ENCODE data around the gene NEK2.
"Not testable (repeated sequence)": the region's sequence is repeated elsewhere in the genome, so short reads cannot be mapped to it uniquely, and the experiment has no call there.

The NEK2 gene

DNA sequence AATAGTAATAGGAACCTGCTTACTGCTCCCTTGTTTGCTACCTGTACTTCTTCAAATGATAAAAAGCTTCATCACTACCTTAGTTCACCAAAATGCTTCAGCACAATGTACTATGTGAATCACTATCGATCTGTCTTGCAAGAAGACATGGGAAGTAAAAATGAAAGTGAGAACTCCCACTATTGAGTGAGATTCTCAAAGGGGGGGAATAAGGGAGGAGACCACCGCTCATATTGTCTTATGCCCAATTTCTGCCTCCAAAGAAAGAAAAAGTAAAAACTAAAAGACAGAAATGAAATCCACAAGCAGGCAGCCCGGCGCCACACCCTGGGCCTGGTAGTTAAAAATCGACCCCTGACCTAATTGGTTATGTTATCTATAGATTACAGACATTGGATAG is 18.5 kb upstream of the NEK2 start:
- DNase-seq = not testable (repeated sequence)

DNA sequence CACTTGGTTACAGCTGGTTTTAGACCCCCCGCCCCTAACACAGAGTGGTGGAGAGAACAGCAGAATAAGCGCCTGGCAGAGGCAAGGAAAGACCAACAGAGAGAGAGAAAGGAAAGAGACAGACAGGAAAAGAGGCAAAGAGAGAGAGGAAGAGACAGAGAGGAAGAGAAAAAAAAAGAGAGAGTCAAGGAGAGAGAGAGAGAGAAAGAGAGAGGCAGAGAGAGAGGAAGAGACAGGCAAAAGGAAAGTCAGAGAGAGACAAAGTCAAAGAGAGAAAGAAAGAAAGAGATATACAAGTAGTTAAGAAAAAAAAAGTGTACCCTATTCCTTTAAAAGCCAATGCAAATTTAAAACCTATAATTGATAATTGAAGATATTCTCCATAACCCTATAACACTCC is 13.0 kb upstream of the NEK2 start:
- DNase-seq = no peak

DNA sequence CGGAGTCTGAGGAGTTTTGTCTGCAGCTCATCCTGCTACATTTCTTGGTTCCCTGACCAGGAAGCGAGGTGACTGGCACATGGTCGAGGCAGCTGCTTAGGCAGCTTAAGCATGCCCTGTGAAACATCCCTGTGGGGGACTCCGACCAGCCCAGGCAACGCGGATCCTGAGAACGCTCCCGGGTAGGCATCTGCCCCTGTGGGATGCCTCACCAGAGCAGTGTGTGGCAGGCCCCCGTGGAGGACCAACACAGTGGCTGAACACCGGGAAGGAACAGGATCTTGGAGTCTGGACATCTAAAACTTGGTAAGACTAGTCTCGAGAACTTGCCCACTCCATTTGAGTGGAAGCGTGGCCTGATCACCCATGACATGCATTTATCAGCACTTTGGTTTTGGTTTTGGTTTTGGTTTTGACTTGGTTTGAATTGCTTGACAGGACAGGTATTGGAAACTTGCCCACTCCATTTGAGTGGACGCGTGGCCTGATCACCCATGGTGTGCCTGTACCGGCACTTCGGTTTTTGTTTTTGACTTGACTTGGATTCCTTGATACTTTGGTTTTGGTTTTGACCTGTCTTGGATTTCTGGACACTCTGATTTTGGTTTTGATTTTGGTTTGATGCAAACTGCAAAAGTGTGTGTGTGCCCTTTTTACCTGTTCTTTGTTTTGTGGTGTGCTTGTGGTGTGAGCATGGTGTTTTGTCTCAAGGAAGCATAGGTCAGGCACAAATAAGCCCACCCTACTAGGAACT is 12.2 kb upstream of the NEK2 start:
- DNase-seq = peak; percentile 33

DNA sequence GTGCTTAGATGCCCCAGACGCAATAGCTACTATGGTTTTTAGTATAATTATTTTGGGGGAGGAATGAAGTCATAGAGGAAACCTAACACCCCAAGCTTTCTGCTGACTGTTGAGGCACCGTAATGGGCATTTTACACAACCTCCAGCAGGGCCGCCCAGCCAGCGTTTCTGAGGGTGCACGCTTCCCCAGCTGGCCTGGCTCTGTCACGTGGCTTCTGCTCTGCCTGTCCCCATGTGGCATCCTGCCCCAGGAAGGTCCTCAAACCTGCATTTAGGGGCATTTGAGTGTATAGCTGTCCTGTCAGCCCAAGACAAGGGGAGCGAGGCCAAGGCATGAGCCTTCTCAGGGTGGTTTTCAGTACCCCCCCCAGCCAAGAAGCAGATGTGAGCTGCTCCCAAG is 10.4 kb upstream of the NEK2 start:
- no peak for DNase-seq

DNA sequence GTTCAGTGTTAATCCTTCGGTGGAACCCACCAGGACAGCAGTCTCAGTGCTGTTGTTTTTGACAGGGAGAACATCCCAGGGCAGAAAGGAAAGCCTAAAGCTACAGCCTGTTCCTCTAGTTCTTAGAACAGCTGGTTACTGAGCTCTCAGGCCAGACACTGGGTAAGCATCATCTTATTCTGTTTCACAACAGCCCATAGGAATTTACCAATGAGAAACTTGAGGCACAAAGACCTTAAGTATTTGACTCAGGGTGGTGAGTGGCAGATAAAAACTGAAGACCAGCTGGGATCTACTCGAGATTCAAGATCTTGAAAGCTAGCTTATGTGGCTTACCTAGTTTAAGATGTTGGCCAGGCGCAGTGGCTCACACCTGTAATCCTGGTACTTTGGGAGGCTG is 9.4 kb upstream of the NEK2 start:
- no peak for DNase-seq

DNA sequence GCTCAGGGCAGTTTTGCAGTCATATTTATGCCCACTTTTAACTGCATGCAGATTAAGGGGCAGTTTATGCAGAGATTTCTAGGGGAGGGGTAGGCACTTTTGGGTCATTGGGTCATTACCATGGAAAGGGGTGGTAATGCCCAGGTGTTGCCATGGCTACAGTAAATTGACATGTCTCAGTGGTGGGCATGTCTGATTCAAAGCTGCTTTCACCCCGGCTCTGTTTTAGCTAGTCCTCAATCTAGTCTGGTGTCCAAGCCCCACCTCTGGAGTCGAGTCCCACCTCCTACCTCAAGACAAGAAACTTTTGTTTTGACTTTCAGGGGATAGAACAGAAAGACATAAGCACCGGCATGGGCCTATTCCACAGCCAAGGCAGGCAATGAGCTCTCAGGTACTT is 8.9 kb upstream of the NEK2 start:
- no peak for DNase-seq

DNA sequence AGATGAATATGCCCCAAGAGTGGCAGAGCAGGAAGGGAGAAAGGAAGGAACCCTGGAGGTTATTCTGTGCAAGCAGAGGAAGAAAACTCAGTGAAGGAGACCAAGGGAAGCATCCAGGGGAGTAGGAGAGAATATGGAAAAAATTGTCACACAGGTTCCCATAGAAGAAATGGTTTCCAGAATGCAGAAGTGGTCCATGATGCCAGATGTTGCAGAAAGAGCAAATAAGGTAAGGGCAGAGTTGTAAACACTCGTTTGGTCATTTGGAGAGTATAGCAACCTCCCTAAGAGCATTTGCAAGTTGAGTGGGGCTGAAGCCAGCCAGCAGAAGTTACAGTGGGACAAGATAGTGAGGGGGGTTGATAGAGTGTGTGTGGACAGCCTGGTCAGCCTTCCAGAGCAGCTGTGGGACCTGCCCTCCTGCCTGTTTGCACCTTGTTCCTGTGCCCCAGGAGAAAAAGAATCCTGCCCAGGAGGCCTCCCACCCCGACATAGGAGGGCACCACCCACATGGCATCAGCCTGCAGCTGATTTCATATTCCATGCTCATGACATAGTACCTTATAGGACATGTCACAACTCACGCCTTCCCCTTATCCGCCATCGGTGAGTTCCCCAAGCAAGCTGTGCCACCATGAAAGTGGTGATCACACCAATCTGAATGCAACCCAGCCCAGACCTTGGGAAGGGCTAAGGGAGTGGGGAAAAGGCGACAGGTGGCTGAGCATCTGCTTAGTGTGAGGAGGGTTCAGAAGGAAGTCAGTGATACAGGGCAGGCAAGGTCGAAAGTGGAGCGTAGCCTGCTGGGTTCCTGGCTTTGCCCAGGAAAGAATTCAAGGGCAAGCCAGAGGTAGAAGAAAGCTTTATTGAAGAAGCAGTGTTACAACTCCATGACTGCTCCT is 8.2 kb upstream of the NEK2 start:
- DNase-seq = no peak

DNA sequence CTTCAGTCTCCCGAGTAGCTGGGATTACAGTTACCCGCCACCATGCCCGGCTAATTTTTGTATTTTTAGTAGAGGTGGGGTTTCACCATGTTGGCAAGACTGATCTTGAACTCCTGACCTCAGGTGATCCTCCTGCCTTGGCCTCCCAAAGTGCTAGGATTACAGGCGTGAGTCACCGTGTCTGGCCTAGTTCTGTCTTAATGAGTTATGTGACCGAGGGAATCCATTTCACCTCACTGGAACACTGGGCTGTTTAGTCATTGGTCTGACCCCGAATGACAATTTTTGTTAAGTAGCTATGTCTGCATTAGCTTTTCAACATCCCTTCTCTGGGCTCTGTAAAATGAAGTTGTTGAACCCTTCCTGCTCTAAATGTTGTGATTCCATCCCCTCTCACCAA is 6.8 kb upstream of the NEK2 start:
- DNase-seq = not testable (repeated sequence)

DNA sequence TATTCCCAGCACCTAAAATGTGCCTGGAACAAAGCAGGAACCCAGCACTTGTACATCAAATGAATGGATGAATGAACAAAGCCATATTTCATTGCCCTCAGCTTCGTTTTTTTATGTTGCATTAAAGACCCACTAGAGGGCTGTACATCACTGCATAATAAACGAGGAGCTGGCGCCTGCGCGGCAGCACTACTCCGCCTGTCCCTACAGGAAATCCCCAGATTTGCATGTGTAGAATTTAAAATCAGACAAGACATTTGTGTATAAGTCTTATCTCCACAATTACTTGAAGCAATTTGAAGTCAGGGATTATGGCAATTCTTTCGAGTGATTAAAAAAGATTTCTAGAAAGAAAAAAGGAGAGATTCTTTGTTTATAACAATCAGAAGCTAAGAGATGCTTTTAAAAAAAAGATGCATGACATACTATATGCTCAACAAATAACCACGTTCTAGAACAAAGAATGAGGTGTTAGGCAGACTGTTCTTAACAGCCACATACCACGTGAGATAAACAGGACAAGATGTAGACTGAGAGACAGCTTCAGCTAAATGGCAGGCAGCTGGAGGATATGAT is 5.4 kb upstream of the NEK2 start:
- peak; percentile 88 for DNase-seq

DNA sequence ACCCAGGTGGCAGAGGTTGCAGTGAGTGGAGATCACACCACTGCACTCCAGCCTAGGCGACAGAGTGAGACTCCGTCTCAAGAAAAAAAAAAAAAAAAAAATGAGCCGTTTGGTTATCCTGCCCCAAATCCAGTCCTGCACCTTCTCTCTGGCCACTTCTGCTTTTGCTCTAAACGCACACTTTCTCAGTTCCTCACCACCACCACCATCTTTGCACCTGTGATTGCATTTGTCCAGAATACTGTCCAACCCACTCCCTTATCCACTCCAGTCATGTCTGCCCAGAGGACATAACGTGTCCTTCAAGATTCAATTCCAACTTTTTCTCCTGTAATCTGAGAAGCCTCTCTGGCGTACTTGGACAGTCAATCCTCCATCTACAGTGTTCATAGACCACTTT is 2.2 kb upstream of the NEK2 start:
- DNase-seq = no peak

DNA sequence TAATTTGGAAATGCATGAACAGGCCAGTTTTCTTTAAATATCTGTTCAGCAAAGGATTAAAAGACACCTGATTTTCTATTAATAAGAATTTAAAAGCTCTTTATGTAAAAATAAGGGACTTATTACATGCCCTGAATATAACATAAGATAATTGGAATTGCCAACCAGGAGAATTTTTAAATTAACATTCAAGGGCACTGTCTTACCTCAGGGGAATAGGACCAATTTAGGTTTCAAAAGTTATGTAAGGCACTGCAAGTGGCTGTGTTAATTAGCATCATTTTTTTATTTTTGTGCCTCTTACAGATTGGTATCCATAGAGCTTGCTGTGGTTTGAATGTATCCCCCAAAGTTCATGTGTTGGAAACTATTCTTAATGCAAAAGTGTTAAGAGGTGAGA is 1.3 kb upstream of the NEK2 start:
- DNase-seq = no peak

DNA sequence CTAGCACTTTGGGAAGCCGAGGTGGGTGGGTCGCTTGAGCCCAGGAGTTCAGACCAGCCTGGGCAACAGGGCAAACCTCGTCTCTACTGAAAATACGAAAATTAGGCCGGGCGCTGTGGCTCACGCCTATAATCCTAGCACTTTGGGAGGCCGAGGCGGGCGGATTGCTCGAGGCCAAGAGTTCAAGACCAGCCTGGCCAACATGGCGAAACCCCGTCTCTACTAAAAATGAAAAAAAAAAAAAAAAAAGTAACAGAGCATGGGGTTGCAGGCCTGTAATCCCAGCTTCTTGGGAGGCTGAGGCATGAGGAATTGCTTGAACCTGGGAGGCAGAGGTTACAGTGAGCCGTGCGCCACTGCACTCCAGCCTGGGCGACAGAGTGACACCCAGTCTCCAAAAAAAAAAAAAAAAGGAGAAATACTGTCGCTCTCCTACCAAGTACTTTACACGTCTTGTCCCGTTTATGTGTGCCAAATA is 724 bp upstream of the NEK2 start:
- DNase-seq = no peak

DNA sequence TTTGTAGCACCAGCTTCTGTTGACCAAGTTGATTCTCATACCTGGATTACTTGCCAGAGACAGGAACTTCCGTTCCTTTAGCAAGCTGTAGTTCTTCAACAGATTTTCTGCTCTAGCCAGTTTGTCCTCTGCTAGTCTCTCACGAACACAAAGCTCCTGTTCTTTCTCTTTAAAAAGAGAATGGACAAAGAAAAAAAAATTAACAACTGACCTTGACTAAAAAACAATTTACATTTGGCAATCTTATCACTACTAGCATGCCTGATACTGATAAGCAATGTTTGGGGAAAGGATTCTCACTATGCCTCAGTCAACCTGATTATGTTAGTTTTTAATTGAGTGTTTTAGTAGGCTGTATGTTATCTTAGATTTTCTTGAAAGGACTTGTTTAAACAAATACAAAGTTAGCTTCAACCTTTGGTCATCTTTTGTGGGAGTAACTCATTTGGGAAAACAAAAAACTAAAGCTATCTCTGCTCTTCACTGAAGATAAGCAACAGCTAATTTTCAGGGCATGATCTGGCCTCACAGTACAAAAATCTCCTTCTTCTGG is 8.3 kb downstream of the NEK2 start:
- no peak for DNase-seq

DNA sequence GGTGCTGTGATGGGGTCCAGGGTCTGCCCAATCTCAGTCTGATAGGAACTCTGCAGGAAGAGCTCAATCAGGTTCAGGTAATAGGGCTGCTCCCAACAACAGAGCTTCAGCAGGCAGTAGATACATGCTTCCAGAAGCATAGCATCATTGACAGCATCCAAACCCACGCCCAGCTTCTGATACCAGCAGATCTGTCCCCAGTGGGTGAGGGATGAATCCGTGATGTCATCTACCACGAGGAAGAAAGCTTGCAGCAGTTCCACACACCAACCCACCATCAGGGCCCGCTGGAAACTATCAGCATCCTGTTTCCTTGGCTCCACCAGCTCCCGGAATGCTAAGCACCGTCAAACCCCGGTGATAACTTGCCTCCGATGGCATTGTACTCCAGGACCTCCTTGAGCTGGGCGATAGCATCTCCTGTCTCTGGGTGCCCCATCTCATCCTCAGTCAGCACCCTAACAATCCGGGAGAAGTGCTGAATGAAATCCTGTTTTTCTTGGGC is 14.7 kb downstream of the NEK2 start:
- no peak for DNase-seq

DNA sequence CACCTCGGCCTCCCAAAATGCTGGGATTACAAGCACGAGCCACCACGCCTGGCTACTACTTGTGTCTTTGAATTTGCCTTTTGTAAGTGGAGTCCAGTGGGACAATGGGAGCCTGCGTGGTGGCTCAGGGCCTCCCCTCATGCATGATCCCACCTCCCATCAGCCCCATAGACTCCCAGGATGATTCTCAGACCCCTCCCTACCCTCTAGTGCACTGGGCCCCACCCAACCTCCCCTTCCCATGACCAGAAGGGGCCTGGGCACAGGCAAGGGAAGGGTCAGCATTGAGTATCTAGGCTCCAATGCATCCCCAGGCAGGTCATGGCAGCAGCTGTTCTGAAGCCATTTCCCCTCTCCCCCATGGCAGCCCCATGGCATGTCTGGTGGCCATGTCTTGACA is 18.7 kb downstream of the NEK2 start:
- no peak for DNase-seq

DNA sequence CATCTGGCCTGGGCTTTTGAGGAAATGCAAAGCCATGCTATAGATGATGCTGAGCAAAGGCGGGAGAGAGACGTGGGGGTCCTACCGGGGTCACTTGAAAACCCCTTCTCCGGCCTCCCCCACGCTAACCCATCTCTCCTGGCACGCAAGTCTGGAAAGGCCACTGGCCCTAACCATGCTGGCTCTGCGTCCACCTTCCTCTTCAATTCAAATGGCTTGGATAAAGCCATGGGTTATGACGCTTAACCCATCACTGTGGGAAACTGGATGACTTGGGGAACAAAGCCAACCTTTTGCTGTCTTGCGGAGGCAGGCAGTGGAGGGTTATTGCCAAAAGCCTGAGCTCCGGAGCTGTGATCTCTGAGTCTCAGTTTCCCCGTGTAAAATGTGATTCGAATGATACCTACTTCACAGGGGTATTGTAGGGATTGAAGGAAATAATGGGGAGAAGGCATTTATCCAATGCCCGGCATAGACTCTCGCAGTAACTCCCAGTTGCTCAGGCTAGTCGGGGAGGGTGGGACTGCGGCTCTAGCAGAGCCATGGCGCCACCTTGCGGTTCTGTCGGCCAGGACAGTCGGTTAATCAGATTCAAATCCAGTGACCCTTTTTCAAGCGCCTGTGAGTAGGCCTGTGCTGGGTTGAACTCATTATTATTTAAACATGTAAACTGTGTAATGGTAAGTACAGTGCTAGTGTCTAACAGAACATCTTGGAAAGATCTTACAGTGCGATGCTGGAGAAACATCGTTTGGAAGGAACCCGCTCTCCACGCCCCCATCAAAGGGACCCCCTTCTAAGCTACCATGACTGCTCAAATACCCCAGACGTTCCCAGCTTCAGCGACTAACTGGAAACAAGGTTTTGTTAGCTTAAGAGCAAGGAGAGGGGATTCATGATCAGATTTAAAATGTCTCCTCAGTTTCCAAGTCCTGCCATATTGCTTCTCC is 20.3 kb downstream of the NEK2 start:
- DNase-seq = peak; percentile 82

DNA sequence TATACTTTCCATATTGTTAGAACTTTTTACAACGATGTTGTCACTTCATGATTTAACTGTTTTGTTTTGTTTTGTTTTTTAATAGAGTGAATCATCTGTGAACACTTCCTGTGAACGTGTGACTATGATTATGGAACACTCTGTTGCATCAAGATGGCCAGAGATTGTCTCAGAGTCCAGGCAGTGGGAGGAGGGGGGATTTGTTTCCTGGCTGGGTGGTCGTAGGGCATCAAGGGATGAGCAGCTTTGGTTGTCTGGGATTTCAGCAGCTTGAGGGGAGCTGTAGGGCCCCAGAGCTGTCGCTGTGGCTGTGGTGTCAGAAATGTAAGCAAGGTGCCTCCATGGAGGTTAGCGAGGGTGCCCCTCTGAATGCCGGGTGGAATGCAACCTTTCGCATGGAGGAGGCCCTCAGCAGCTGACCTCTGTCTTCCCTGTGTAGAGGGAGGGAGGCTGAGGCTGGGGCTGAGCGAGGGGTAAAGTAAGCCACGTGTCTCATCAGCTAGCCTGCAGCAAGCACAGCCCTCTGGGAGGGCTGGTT is 21.4 kb downstream of the NEK2 start:
- DNase-seq = no peak

DNA sequence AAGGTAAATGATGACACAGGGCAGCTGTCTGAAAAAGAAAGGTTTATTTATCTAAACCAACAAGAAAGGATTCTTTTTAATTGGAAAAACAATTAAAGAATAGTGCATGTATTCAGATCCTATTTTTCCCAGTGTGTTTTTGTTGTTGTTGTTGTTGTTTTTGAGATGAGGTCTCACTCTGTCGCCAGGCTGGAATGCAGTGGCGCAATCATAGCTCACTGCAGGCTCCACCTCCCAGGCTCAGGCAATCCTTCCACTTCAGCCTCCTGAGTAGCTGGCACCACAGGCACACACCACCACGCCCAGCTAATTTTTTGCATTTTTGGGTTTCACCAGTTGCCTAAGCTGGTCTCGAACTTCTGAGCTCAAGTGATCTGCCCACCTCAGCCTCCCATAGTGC is 22.1 kb downstream of the NEK2 start:
- no peak for DNase-seq

DNA sequence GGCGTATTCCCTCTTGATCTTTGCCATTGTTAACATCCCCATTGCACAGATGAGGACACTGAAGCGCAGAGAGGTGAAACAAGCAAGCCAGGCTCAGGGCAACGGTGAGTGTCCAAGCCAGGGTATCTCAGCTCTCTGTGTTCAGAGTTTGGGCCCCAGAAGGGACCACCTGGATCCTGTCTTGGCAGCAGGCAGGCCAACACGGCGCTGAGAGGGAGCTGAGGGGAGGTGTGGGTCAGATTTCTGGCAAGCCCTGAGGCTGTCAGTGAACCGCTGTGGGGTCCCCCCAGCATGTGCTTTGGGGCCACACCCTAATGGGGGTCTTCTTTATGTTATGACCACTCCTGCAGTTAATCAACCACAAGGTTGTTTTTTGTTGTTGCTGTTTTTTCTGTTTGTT is 23.1 kb downstream of the NEK2 start:
- DNase-seq = no peak

DNA sequence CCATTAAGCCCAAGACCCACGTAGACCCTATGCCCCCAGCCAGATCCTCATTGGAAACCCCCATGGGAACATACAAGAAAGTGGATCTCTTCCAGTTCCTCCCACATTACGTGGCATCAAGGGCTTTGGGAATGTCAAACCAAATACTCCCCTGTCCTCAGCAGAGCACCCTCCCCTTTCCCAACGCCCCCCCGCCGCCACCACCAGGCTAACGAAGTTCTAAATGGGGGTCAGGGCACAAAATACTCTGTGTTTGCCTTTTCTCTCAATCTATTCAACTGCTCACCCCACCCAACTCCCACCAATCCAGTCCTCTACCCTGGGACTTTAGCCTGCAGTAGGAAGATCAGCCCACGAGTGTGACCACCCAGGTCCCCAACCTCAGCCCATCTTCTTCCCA is 24.5 kb downstream of the NEK2 start:
- no peak for DNase-seq

DNA sequence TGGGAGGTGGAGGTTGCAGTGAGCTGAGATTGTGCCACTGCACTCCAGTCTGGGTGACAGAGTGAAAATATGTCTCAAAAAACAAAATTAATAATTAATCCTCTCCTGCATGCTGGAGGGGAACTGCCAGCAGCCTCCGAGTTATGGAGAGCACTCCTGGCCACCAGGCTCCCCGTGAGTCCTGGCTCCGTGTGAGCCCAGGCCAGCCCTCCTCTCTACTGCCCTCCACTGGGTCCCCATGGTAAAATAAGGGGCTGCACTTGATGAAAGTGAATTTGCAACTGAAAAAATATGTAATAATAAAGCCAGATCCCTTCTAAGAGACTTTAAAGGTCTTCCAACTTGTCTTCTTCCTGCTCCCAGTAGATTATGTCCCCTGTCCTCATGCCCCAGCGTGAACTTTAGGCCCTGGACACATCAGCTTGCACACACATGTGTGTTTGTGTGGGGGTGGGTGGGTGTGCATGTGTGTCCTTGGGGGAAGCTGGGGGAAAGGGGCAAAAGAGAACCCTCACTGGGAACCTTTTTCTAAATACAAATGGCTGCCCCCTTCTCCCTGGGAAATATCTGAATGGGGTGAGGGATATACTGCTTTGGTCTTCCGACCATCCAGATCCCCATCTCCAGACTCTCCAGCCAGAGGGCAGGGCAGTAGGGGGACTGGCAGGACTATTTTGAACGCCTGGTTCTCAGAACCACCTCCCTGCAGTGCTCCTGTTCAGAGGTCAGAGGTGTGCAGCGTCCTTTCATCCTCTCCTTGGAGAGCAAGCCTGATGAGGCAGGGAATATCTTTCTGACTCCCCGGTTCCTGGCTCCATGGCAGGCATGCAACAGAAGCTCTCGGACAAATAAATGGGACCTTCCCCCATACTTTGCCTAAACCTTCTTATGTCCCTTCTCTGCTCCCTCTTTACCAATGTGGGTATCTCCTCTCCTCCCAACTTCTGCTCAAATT is 26.2 kb downstream of the NEK2 start:
- peak; percentile 43 for DNase-seq

Measured in CD4-positive, alpha-beta T cell treated with Interleukin-10 for 1 hour (primary cell).